ENCODE measurements around the gene MEIS3. TPM values are rescaled to one million over a fixed set of nuclear protein-coding genes. Genes with fewer than 3 reads are reported as not detected.

MEIS3 gene
- total and polyA plus RNA-seq, 9 of the 15 experiments (the other 6 are each of a cell fraction or from before 2014, with no cell fraction given), result 0.06 to 0.80 (median 0.25) TPM; not detected in 1

DNA sequence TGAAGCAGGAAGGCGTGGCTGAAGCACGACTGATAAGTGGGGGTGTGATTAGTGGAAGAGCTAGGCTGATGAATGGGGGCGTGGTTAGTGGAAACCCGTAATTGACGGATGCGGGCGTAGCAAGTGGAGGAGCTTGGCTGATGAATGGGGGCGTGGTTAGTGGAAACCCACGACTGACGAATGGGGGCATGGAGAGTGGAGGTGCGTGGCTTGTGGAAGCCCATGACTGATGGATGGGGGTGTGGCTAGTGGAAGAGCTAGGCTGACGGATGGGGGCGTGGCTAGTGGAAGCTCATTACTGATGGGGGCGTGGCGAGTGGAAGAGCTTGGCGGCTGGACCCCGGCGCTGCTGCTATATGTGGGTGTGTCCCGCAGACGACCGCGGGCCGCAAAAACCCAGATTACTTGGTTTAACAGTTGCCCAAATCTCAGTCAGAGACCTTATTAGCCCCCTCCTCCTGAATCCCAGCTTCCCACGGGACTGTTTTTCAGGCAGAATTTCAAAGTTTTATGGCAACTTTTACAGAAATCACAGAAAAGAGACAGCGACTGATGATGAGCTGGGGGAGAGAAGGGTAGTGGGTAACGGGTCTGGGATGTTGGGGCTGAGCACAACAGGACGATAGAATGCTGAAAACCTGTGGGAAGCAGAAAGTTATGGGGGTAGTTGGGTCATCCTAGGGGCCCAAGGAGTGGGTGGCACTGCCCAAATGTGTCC, 9.0 kb upstream of the MEIS3 start (continued):
- no peak for TF ChIP-seq HOMEZ (CRISPR knock-in tag; IDR thresholded peaks at IDR 0.05)
- no peak for TF ChIP-seq ZNF764 (CRISPR knock-in tag; IDR thresholded peaks at IDR 0.05; ENCODE audit: low read depth)
- no peak for TF ChIP-seq RBM17 (IDR thresholded peaks at IDR 0.05; ENCODE audit: borderline replicate concordance, low read depth, low read length)
- TF ChIP-seq ZBED1 (IDR thresholded peaks at IDR 0.05), result no peak
- TF ChIP-seq BRCA1 (IDR thresholded peaks at IDR 0.05), result no peak
- no peak for TF ChIP-seq BRCA1 (CRISPR knock-in tag; IDR thresholded peaks at IDR 0.05)
- no peak for TF ChIP-seq CGGBP1 (CRISPR knock-in tag; IDR thresholded peaks at IDR 0.05)
- TF ChIP-seq FOXK2 (conservative IDR thresholded peaks at IDR 0.05 in 1 of 2, IDR thresholded peaks at IDR 0.05 in 1 of 2; ENCODE audit: low read depth in 2 of 2), result peak; percentile 37 to 43; a peak in 2 of 4 replicates
- TF ChIP-seq, protein P1, sequence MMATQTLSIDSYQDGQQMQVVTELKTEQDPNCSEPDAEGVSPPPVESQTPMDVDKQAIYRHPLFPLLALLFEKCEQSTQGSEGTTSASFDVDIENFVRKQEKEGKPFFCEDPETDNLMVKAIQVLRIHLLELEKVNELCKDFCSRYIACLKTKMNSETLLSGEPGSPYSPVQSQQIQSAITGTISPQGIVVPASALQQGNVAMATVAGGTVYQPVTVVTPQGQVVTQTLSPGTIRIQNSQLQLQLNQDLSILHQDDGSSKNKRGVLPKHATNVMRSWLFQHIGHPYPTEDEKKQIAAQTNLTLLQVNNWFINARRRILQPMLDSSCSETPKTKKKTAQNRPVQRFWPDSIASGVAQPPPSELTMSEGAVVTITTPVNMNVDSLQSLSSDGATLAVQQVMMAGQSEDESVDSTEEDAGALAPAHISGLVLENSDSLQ (IDR thresholded peaks at IDR 0.05), result peak; percentile 97
- TF ChIP-seq EGR1 (conservative IDR thresholded peaks at IDR 0.05), result peak; percentile 48; the same call in 1 of the 2 replicates
- TF ChIP-seq HNRNPLL (IDR thresholded peaks at IDR 0.05; ENCODE audit: low read depth, low read length, poor library complexity, severe bottlenecking), result peak; percentile 92
- no peak for TF ChIP-seq ILK (tag; IDR thresholded peaks at IDR 0.05; ENCODE audit: borderline replicate concordance, low read depth)
- TF ChIP-seq, protein P2, sequence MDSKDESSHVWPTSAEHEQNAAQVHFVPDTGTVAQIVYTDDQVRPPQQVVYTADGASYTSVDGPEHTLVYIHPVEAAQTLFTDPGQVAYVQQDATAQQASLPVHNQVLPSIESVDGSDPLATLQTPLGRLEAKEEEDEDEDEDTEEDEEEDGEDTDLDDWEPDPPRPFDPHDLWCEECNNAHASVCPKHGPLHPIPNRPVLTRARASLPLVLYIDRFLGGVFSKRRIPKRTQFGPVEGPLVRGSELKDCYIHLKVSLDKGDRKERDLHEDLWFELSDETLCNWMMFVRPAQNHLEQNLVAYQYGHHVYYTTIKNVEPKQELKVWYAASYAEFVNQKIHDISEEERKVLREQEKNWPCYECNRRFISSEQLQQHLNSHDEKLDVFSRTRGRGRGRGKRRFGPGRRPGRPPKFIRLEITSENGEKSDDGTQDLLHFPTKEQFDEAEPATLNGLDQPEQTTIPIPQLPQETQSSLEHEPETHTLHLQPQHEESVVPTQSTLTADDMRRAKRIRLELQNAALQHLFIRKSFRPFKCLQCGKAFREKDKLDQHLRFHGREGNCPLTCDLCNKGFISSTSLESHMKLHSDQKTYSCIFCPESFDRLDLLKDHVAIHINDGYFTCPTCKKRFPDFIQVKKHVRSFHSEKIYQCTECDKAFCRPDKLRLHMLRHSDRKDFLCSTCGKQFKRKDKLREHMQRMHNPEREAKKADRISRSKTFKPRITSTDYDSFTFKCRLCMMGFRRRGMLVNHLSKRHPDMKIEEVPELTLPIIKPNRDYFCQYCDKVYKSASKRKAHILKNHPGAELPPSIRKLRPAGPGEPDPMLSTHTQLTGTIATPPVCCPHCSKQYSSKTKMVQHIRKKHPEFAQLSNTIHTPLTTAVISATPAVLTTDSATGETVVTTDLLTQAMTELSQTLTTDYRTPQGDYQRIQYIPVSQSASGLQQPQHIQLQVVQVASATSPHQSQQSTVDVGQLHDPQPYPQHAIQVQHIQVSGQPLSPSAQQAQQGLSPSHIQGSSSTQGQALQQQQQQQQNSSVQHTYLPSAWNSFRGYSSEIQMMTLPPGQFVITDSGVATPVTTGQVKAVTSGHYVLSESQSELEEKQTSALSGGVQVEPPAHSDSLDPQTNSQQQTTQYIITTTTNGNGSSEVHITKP (IDR thresholded peaks at IDR 0.05; ENCODE audit: partially characterized antibody), result peak; percentile 49
- TF ChIP-seq CEBPG (CRISPR knock-in tag; IDR thresholded peaks at IDR 0.05), result no peak
- no peak for TF ChIP-seq CEBPG (tag; conservative IDR thresholded peaks at IDR 0.05 in 1 of 2, IDR thresholded peaks at IDR 0.05 in 1 of 2)
- no peak for TF ChIP-seq PRPF4 (IDR thresholded peaks at IDR 0.05; ENCODE audit: insufficient read depth, low read depth, low read length, poor library complexity, severe bottlenecking)
- TF ChIP-seq, protein P3, sequence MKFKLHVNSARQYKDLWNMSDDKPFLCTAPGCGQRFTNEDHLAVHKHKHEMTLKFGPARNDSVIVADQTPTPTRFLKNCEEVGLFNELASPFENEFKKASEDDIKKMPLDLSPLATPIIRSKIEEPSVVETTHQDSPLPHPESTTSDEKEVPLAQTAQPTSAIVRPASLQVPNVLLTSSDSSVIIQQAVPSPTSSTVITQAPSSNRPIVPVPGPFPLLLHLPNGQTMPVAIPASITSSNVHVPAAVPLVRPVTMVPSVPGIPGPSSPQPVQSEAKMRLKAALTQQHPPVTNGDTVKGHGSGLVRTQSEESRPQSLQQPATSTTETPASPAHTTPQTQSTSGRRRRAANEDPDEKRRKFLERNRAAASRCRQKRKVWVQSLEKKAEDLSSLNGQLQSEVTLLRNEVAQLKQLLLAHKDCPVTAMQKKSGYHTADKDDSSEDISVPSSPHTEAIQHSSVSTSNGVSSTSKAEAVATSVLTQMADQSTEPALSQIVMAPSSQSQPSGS (CRISPR knock-in tag; IDR thresholded peaks at IDR 0.05), result no peak
- TF ChIP-seq PHF8 (IDR thresholded peaks at IDR 0.05; ENCODE audit: borderline replicate concordance, low read length), result no peak
- peak; percentile 93 for TF ChIP-seq SP1 (CRISPR knock-in tag; IDR thresholded peaks at IDR 0.05)
